ENCODE results near the gene TADA2A. TPM values are rescaled to one million over a fixed set of nuclear protein-coding genes. Genes with fewer than 3 reads are reported as not detected.

TADA2A gene
- polyA plus RNA-seq, 1 donor (not counting 4 experiments of a cell fraction or from before 2014, with no cell fraction given) = 13.8 TPM

GRCh38 chr17:37463039-37463438 lies 56.4 kb downstream of the TADA2A start:
- dilution Hi-C loops (cut with MboI; ENCODE audit: extremely low pct_ligation_motif_present, low sequenced_read_pairs) = no loop called here
- H3K9ac ChIP-seq (ENCODE audit: control insufficient read depth, extremely low read depth, insufficient read depth, low read length) = no peak overlapping the region
- no peak for DNase-seq (ENCODE audit: low read depth, low spot score)
- no peaks in the 10 kb centered on the region for H3K9me1 ChIP-seq (ENCODE audit: control insufficient read depth, extremely low read depth, insufficient read depth, low read length)
- peaks cover 19% of the 10 kb centered on the region for H3K4me1 ChIP-seq (ENCODE audit: control insufficient read depth, extremely low read depth, insufficient read depth, low read length)
- no peak for FAIRE-seq
- H3K79me2 ChIP-seq (ENCODE audit: control insufficient read depth, insufficient read depth, low read length) = no peaks in the 10 kb centered on the region
- no peak overlapping the region for H2AFZ ChIP-seq (ENCODE audit: control insufficient read depth, low read length)
- TF ChIP-seq EZH2 (IDR thresholded peaks at IDR 0.05; ENCODE audit: low read length) = no peak
- H3K27me3 ChIP-seq (ENCODE audit: control insufficient read depth, extremely low read depth, insufficient read depth, low read length) = no peaks in the 10 kb centered on the region
- H3K36me3 ChIP-seq (ENCODE audit: control insufficient read depth in 2 of 2, extremely low read depth in 1 of 2, insufficient read depth in 2 of 2, low read length in 2 of 2) = peaks cover 0 to 9% of the 10 kb centered on the region in 2 experiments
- no peak overlapping the region for H3K27ac ChIP-seq (ENCODE audit: control insufficient read depth, insufficient read depth, low read length)
- no peaks in the 10 kb centered on the region for H4K20me1 ChIP-seq (ENCODE audit: control insufficient read depth, extremely low read depth, insufficient read depth, low read length)
- no peak overlapping the region for H3K4me3 ChIP-seq (ENCODE audit: control insufficient read depth in 2 of 3, extremely low read depth in 1 of 3, insufficient read depth in 2 of 3, low read depth in 1 of 3, low read length in 3 of 3)
- H3K4me2 ChIP-seq (ENCODE audit: control insufficient read depth, extremely low read depth, insufficient read depth, low read depth, low read length) = no peak overlapping the region
- H3K9me3 ChIP-seq (ENCODE audit: control insufficient read depth, low read depth, low read length) = no peaks in the 10 kb centered on the region

DNA sequence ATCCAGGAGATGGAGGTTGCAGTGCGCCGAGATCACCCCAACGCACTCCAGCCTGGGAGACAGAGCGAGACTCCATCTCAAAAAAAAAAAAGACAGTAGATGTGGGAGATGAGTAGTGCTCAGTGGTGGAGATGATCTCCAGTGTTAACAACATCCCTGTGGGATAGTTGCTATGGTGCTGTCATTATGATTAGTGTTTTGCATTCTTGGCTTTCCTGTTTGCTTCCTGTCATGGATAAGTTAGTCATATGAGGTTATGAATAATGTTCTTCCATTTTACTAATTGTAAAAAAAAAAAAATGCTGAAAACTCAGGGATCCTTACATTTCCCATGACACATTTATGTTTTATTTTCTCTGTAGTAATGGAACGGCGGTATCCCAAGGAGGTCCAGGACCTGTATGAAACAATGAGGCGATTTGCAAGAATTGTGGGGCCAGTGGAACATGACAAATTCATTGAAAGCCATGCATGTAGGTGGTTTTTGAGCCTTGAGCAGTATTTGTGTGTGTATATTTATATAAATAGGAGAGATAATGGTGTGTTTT lies 58.5 kb downstream of the TADA2A start:
- Histone ChIP-seq H3K4me1 (ENCODE audit: control insufficient read depth, extremely low read depth, insufficient read depth, low read length) (peaks cover 19% of the 10 kb centered on the region), H3K79me2 (ENCODE audit: control insufficient read depth, insufficient read depth, low read length) (no peaks in the 10 kb centered on the region), H3K27ac (ENCODE audit: control insufficient read depth, insufficient read depth, low read length) (peak overlapping the region; percentile 27), H4K20me1 (ENCODE audit: control insufficient read depth, extremely low read depth, insufficient read depth, low read length) (no peaks in the 10 kb centered on the region), H3K9me3 (ENCODE audit: control insufficient read depth, low read depth, low read length) (no peaks in the 10 kb centered on the region), H2AFZ (ENCODE audit: control insufficient read depth, low read length) (no peak overlapping the region), H3K9me1 (ENCODE audit: control insufficient read depth, extremely low read depth, insufficient read depth, low read length) (no peaks in the 10 kb centered on the region), H3K27me3 (ENCODE audit: control insufficient read depth, extremely low read depth, insufficient read depth, low read length) (no peaks in the 10 kb centered on the region), H3K4me3 (ENCODE audit: control insufficient read depth in 2 of 3, extremely low read depth in 1 of 3, insufficient read depth in 2 of 3, low read depth in 1 of 3, low read length in 3 of 3) (no peak overlapping the region), H3K36me3 (ENCODE audit: control insufficient read depth in 2 of 2, extremely low read depth in 1 of 2, insufficient read depth in 2 of 2, low read length in 2 of 2) (peaks cover 0 to 5% of the 10 kb centered on the region in 2 experiments), H3K9ac (ENCODE audit: control insufficient read depth, extremely low read depth, insufficient read depth, low read length) (no peak overlapping the region), H3K4me2 (ENCODE audit: control insufficient read depth, extremely low read depth, insufficient read depth, low read depth, low read length) (no peak overlapping the region)
- dilution Hi-C loops (cut with MboI; ENCODE audit: extremely low pct_ligation_motif_present, low sequenced_read_pairs) = no loop called here
- FAIRE-seq (no peak), DNase-seq (ENCODE audit: low read depth, low spot score) (no peak)
- TF ChIP-seq EZH2 (IDR thresholded peaks at IDR 0.05; ENCODE audit: low read length) = no peak
- TF ChIP-seq, protein P1, sequence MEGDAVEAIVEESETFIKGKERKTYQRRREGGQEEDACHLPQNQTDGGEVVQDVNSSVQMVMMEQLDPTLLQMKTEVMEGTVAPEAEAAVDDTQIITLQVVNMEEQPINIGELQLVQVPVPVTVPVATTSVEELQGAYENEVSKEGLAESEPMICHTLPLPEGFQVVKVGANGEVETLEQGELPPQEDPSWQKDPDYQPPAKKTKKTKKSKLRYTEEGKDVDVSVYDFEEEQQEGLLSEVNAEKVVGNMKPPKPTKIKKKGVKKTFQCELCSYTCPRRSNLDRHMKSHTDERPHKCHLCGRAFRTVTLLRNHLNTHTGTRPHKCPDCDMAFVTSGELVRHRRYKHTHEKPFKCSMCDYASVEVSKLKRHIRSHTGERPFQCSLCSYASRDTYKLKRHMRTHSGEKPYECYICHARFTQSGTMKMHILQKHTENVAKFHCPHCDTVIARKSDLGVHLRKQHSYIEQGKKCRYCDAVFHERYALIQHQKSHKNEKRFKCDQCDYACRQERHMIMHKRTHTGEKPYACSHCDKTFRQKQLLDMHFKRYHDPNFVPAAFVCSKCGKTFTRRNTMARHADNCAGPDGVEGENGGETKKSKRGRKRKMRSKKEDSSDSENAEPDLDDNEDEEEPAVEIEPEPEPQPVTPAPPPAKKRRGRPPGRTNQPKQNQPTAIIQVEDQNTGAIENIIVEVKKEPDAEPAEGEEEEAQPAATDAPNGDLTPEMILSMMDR (optimal IDR thresholded peaks at IDR 0.05 in 1 of 3, IDR thresholded peaks at IDR 0.05 in 1 of 3, conservative IDR thresholded peaks at IDR 0.05 in 1 of 3; ENCODE audit: extremely low read depth in 1 of 3, insufficient read depth in 2 of 3, low read length in 3 of 3) = no peak

DNA sequence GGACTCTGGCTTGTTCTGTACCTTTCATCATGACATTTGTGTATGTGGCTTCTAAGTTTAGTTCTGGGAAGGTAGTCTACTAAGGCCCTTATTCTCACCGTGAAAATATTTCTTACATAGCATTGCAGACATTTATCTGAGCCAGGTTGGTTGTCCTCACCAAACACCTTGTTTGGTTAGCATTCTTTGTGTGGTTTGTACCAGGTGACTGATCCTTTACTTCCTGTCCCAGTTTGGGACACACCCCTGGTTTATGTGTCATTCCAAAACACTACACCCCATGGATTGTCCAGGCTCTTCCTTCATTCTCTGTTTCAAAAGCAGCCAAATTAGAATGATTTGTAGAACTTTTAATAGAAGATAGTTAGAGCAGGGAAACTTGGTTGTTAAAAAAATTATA lies 59.8 kb downstream of the TADA2A start:
- no peak overlapping the region for H3K4me3 ChIP-seq (ENCODE audit: control insufficient read depth in 2 of 3, extremely low read depth in 1 of 3, insufficient read depth in 2 of 3, low read depth in 1 of 3, low read length in 3 of 3)
- no peaks in the 10 kb centered on the region for H4K20me1 ChIP-seq (ENCODE audit: control insufficient read depth, extremely low read depth, insufficient read depth, low read length)
- TF ChIP-seq, protein P1 (optimal IDR thresholded peaks at IDR 0.05 in 1 of 3, IDR thresholded peaks at IDR 0.05 in 1 of 3, conservative IDR thresholded peaks at IDR 0.05 in 1 of 3; ENCODE audit: extremely low read depth in 1 of 3, insufficient read depth in 2 of 3, low read length in 3 of 3) = no peak
- no peak for TF ChIP-seq EZH2 (IDR thresholded peaks at IDR 0.05; ENCODE audit: low read length)
- H2AFZ ChIP-seq (ENCODE audit: control insufficient read depth, low read length) = no peak overlapping the region
- peaks cover 0 to 8% of the 10 kb centered on the region in 2 experiments for H3K36me3 ChIP-seq (ENCODE audit: control insufficient read depth in 2 of 2, extremely low read depth in 1 of 2, insufficient read depth in 2 of 2, low read length in 2 of 2)
- FAIRE-seq (no peak), DNase-seq (ENCODE audit: low read depth, low spot score) (no peak)
- dilution Hi-C loops (cut with MboI; ENCODE audit: extremely low pct_ligation_motif_present, low sequenced_read_pairs) = no loop called here
- no peaks in the 10 kb centered on the region for H3K79me2 ChIP-seq (ENCODE audit: control insufficient read depth, insufficient read depth, low read length)
- peak overlapping the region; percentile 41 for H3K4me2 ChIP-seq (ENCODE audit: control insufficient read depth, extremely low read depth, insufficient read depth, low read depth, low read length)
- no peak overlapping the region for H3K9ac ChIP-seq (ENCODE audit: control insufficient read depth, extremely low read depth, insufficient read depth, low read length)
- H3K4me1 ChIP-seq (ENCODE audit: control insufficient read depth, extremely low read depth, insufficient read depth, low read length) = peaks cover 19% of the 10 kb centered on the region
- H3K9me3 ChIP-seq (ENCODE audit: control insufficient read depth, low read depth, low read length) = no peaks in the 10 kb centered on the region
- H3K27ac ChIP-seq (ENCODE audit: control insufficient read depth, insufficient read depth, low read length) = peak overlapping the region; percentile 27
- H3K9me1 ChIP-seq (ENCODE audit: control insufficient read depth, extremely low read depth, insufficient read depth, low read length) = no peaks in the 10 kb centered on the region
- no peaks in the 10 kb centered on the region for H3K27me3 ChIP-seq (ENCODE audit: control insufficient read depth, extremely low read depth, insufficient read depth, low read length)

All from keratinocyte (primary cell).